DOHH2 (cell line): ENCODE measurements around the gene ERN1.
"Not testable (repeated sequence)": the region's sequence is repeated elsewhere in the genome, so short reads cannot be mapped to it uniquely, and the experiment has no call there.

Experiments used
- H3F3A ChIP-seq: fragments of 200-600 bp; sonication (generic), shearing (Covaris generic); 2 replicates; pipeline ENCODE4 v1.6.0; 2016; ENCODE audit warnings: antibody characterized with exemption, mild to moderate bottlenecking; ENCODE audit not compliant: control insufficient read depth, insufficient read depth
- H3K27ac ChIP-seq: fragments of 200-600 bp; sonication (generic); 2 replicates; pipeline ENCODE4 v1.5.1; 2014; ENCODE audit warnings: low read depth, mild to moderate bottlenecking, low read length, moderate library complexity
- H3K27me3 ChIP-seq: fragments of 200-600 bp; sonication (generic); 2 replicates; pipeline ENCODE4 v1.6.1; 2014; ENCODE audit warnings: mild to moderate bottlenecking, low read length, mixed read lengths; ENCODE audit not compliant: control insufficient read depth
- H3K36me3 ChIP-seq: fragments of 200-600 bp; sonication (generic); 2 replicates; pipeline ENCODE4 v1.6.1; 2014; ENCODE audit warnings: mild to moderate bottlenecking, low read length, moderate library complexity, mixed read lengths; ENCODE audit not compliant: control insufficient read depth
- H3K4me1 ChIP-seq: fragments of 200-600 bp; sonication (generic); 2 replicates; pipeline ENCODE4 v1.6.1; 2014; ENCODE audit warnings: mild to moderate bottlenecking, low read length, mixed read lengths; ENCODE audit not compliant: control insufficient read depth
- H3K4me2 ChIP-seq: fragments of 200-600 bp; sonication (generic); 2 replicates; pipeline ENCODE4 v1.6.0; 2014; ENCODE audit warnings: mild to moderate bottlenecking, low read length, moderate library complexity
- H3K4me3 ChIP-seq: fragments of 200-600 bp; sonication (generic); 2 replicates; pipeline ENCODE4 v1.5.1; 2014; ENCODE audit warnings: mild to moderate bottlenecking, low read length, mixed read lengths
- H3K79me2 ChIP-seq: fragments of 200-600 bp; sonication (generic); 2 replicates; pipeline ENCODE4 v1.6.1; 2014; ENCODE audit warnings: mild to moderate bottlenecking, low read length, mixed read lengths; ENCODE audit not compliant: control insufficient read depth
- H3K9me2 ChIP-seq: fragments of 200-600 bp; sonication (generic); replicated peaks from 2 replicates; pipeline ENCODE4 v1.6.1; 2014; ENCODE audit warnings: mild to moderate bottlenecking, low read length, mixed read lengths; ENCODE audit not compliant: control insufficient read depth
- H3K9me3 ChIP-seq: fragments of 200-600 bp; sonication (generic); 2 replicates; pipeline ENCODE4 v1.6.1; 2014; ENCODE audit warnings: antibody characterized with exemption, low read length, mixed read lengths; ENCODE audit not compliant: control insufficient read depth, insufficient read depth
- H4K20me1 ChIP-seq: fragments of 200-600 bp; sonication (generic); 2 replicates; pipeline ENCODE4 v1.6.0; 2014; ENCODE audit warnings: low read depth, mild to moderate bottlenecking, antibody characterized with exemption, low read length, moderate library complexity; ENCODE audit not compliant: control insufficient read depth, insufficient read depth
- CTCF ChIP-seq: fragments of 200-600 bp; sonication (generic); IDR thresholded peaks from one replicate; pipeline ENCODE4 v1.5.1; 2014; ENCODE audit warnings: antibody characterized with exemption, mild to moderate bottlenecking, low read depth, low read length; ENCODE audit not compliant: poor library complexity, severe bottlenecking
- EZH2phosphoT487 ChIP-seq: fragments of 200-600 bp; sonication (generic); IDR thresholded peaks from 2 replicates; pipeline ENCODE4 v1.6.1; 2017; ENCODE audit warnings: borderline replicate concordance, mild to moderate bottlenecking, antibody characterized with exemption, low read length, moderate library complexity, mixed read lengths

ERN1 gene

GRCh38 chr17:64173646-64174045, 43.7 kb upstream of the ERN1 start:
- Histone ChIP-seq H3K4me1 (no peaks in the 10 kb centered on the region), H3K9me2 (no peaks in the 10 kb centered on the region), H3K4me2 (no peak overlapping the region), H3K36me3 (no peaks in the 10 kb centered on the region), H3K79me2 (no peaks in the 10 kb centered on the region), H3K27ac (no peak overlapping the region), H3K4me3 (no peak overlapping the region), H3F3A (no peaks in the 10 kb centered on the region), H3K27me3 (no peaks in the 10 kb centered on the region), H4K20me1 (no peaks in the 10 kb centered on the region), H3K9me3 (no peaks in the 10 kb centered on the region)
- TF ChIP-seq EZH2phosphoT487 = no peak
- no peak for TF ChIP-seq CTCF

- Histone ChIP-seq H3K36me3 (no peaks in the 10 kb centered on the region), H3K9me3 (no peaks in the 10 kb centered on the region), H3K4me2 (no peak overlapping the region), H3K9me2 (no peaks in the 10 kb centered on the region), H4K20me1 (no peaks in the 10 kb centered on the region), H3K27ac (no peak overlapping the region), H3K4me1 (no peaks in the 10 kb centered on the region), H3K4me3 (no peak overlapping the region), H3K27me3 (no peaks in the 10 kb centered on the region), H3K79me2 (no peaks in the 10 kb centered on the region), H3F3A (no peaks in the 10 kb centered on the region)
- TF ChIP-seq CTCF (no peak), EZH2phosphoT487 (no peak)
Measured at GRCh38 chr17:64172510-64172909, 42.6 kb upstream of the ERN1 start.

GRCh38 chr17:64171041-64171440, 41.1 kb upstream of the ERN1 start:
- Histone ChIP-seq H3K4me2 (no peak overlapping the region), H3F3A (no peaks in the 10 kb centered on the region), H3K79me2 (no peaks in the 10 kb centered on the region), H3K9me2 (no peaks in the 10 kb centered on the region), H3K4me3 (no peak overlapping the region), H4K20me1 (no peaks in the 10 kb centered on the region), H3K27ac (no peak overlapping the region), H3K27me3 (no peaks in the 10 kb centered on the region), H3K36me3 (no peaks in the 10 kb centered on the region), H3K4me1 (no peaks in the 10 kb centered on the region), H3K9me3 (no peaks in the 10 kb centered on the region)
- TF ChIP-seq EZH2phosphoT487 (no peak), CTCF (no peak)

GRCh38 chr17:64170286-64170685, 40.3 kb upstream of the ERN1 start:
- TF ChIP-seq EZH2phosphoT487 (no peak), CTCF (no peak)
- H3K79me2 ChIP-seq = no peaks in the 10 kb centered on the region
- H4K20me1 ChIP-seq = no peaks in the 10 kb centered on the region
- no peak overlapping the region for H3K4me3 ChIP-seq
- H3K27ac ChIP-seq = no peak overlapping the region
- H3F3A ChIP-seq = no peaks in the 10 kb centered on the region
- H3K4me1 ChIP-seq = no peaks in the 10 kb centered on the region
- H3K4me2 ChIP-seq = no peak overlapping the region
- no peaks in the 10 kb centered on the region for H3K36me3 ChIP-seq
- H3K9me2 ChIP-seq = no peaks in the 10 kb centered on the region
- H3K9me3 ChIP-seq = no peaks in the 10 kb centered on the region
- no peaks in the 10 kb centered on the region for H3K27me3 ChIP-seq

- not testable (repeated sequence) for H3K79me2 ChIP-seq, H3K27ac ChIP-seq, H3K4me2 ChIP-seq, H3K27me3 ChIP-seq, H3F3A ChIP-seq, H3K36me3 ChIP-seq, H3K4me1 ChIP-seq, H3K9me2 ChIP-seq, H4K20me1 ChIP-seq, H3K9me3 ChIP-seq, H3K4me3 ChIP-seq
Measured at GRCh38 chr17:64167666-64168065, 37.7 kb upstream of the ERN1 start.
